AG20443 (cell line): ENCODE measurements around the gene VWDE.

Experiments used
- DNase-seq: peaks from one replicate; pipeline ENCODE4 v3.0.0; 2012; ENCODE audit warnings: low spot score, mixed read lengths

The VWDE gene

GRCh38 chr7:12290761-12291160 is 112.9 kb downstream of the VWDE start:
- DNase-seq = no peak

- DNase-seq = no peak
Measured at GRCh38 chr7:12289996-12290395, 113.7 kb downstream of the VWDE start.

GRCh38 chr7:12287901-12288300 is 115.8 kb downstream of the VWDE start:
- DNase-seq = no peak

GRCh38 chr7:12281038-12281437 is 122.6 kb downstream of the VWDE start:
- DNase-seq = no peak
